HG03432 (cell line): ENCODE data around the gene AARS2.

ENCODE experiments used
- ATAC-seq: cut with Tn5 transposase; IDR thresholded peaks from one replicate; pipeline ENCODE4 v1.9.1; 2021; ENCODE audit warnings: mild to moderate bottlenecking, moderate library complexity; ENCODE audit not compliant: unreplicated experiment

The AARS2 gene

GRCh38 chr6:44301782-44302564, 11.2 kb downstream of the AARS2 start:
- ATAC-seq: no peak

GRCh38 chr6:44301106-44301505, 12.0 kb downstream of the AARS2 start:
- ATAC-seq: no peak

DNA sequence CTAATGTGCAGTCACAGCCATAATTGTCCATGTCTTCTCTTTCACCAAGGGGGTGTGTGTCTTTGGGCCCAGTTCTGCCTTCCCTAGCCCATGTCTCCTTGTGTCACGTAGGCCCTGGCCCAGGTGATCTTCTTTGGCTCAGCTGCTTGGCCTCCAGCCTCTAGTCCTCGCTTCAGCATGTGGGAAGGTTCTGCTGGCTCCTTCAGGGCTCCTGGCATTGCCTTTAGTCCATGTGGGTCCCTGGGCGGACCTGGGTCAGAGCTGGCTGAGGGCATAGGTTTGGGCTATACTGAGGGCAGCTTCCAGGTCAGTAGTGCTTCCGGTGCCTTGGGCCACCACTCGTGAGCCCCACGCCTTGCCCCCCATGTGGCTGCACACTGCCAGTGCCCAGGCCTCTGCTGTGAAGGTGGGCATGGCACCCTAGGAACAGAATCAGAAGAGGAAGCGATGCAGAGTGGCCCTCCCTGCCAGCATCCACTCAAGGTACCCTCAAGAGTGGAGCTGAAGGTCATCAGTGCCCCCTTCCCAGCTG, 12.8 kb downstream of the AARS2 start:
- ATAC-seq: no peak

- ATAC-seq: no peak
Measured at GRCh38 chr6:44298864-44299263, 14.3 kb downstream of the AARS2 start.

DNA sequence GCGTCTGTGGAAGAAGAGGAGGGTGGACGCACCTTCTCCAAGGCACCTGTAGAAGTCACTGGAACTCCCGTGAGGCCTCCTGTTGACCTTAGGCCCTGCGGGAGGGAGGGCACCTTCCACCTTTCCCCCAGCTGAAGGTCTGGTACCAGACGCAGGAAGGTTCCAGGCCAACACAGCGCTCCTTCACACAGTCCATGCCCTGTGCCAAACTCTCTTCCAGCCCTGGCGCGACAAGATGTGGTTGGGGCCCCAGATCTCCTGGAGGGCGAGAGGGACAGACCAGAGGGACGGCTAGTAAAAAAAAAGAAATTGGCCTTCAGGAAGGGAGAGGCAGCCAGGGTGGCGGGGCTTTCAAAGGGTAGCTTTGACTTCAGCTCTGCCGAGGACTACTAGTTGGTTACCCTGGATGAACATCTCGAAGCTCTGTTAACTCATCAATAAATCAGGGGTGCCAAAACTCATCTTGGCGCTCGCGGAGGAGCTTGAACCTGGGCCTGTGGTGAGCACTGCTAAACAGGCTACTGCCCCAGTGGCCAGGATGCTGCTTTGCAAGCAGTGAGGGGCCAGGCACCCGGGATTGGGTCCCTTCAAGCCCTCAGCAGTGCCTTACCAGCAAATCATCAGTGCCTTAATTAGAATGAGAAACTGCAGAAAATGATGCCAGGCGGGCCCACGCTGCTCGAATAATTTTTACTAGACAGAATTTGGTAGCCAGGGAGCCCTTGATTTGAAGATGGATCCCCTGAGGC, 14.9 kb downstream of the AARS2 start:
- no peak for ATAC-seq

DNA sequence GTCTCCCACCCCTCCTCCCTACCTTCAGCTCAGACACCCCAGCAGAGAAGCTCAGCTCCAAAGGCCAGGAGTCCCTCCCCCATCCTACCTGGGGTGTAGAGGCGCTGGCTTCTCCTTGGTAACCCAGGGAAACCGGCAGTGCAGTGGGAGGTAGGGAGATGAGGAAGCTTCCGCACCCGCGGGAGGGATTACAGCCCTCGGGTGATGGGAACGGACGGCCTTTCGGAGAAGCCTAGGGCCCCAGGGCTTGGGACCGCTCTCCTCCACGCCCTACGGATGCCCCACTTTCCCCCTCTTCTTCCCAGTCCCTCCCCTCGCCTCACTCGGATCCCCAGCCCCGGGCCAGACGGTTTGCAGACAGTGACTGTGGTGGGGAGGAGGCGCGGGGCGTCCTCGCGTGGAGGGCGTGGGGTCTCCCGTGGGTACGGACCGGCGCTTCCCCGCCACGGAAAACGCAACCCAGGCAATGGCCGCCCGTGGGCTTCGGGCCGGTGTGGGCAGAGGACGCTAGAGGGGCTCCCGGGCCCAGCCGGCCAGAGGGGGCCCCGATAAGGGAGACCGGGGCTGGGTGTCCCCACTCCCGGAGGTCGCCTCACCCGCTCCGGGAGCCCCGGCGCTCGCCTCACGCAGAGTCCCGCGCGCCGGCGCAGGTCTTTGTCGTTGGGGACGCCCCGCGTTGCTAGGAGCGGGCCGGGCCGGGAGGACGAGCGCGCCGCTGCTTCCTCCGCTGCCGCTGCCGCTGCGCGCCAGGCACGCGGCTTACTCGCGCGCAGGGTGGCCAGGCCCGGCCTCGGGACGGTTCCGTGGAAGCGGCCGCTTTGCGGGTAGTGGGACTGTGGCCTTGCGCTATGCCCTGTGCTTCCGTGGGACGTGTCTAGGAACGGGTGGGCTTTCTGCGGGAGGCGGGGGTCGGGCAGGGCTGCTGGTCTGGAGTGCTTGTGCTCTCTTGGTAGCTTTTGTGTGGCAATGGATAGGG, 15.8 kb downstream of the AARS2 start:
- ATAC-seq: no peak

DNA sequence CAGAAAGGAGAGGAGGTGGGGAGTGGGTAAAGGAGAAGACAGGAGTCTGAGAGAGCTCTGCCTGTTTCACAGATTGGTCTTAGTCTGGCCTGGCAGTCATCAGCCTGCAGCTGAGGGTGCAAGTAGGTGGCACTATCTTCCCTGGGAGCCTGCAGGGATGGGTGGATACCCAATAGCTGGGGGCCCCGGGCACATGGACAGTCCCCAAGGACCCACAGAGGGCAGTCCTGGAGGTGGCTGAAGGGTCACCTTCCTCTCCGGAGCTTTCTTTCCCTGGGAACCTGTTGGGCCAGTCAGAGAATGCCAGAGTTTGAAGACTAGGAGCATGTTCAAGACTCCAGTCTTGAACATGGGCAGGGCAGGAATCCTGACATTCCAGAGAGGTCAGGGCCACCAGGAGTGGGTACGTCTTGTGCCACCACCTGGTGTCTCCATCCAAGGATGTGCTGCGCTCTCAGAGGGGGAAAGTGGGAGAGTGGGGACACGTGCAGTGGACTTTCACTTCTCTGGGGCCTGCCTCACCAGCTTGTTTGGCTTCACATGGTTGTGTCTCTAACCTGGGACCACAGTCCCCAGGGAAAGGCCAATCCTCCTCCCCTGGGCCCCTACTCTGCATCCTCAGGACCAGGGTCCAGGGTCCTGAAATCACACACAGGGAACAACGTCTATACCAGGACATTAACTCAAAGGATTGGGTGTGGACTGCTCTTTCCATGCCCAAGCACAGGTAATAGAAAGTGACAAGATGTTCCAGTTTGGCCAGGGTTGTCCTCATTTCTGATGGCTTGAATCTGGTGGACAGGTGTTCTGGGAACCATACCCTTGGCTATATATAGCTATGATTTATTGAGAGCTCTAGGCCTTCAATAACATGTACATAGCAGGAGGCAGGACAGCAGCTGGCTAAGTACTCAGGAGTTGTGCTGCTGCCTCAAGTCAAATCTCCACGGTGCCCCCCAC, 18.0 kb downstream of the AARS2 start:
- ATAC-seq: no peak

GRCh38 chr6:44292661-44293365, 20.3 kb downstream of the AARS2 start:
- no peak for ATAC-seq

GRCh38 chr6:44291841-44292240, 21.3 kb downstream of the AARS2 start:
- no peak for ATAC-seq

GRCh38 chr6:44289726-44290260, 23.4 kb downstream of the AARS2 start:
- no peak for ATAC-seq

DNA sequence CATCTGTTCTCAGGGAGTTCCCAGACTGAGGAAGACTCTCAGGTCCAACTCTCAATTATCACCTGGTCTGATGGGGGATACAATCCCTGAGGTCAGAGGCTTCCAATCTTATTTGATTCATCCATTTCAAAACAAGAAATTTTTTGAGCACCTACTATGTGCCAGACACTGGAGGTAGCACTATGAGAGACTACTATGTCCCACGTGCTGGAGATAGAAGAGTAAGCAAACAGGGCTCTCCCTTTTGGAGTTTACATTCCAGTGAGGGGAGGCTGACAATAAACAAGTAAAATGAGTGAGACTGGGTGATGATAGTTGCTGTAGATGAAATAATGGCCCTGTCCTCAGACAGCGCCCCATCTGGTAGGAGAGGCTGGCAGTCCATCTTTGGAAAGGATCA, 26.4 kb downstream of the AARS2 start:
- no peak for ATAC-seq

DNA sequence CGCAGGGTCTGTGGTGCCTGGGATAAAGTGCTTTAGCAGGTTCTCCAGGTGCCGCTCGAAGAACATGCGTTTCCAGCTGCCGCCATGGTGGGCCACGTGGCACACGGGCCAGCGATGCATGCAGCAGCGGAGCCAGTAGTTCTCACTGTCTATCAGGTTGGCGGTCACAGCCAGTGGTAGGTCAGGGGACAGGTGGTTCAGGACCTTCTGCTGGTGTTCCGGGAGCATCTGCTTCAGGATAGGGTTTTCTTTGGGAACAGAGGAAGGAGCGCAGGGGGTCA, 26.9 kb downstream of the AARS2 start:
- ATAC-seq: no peak

GRCh38 chr6:44285552-44286284, 27.4 kb downstream of the AARS2 start:
- ATAC-seq: no peak

DNA sequence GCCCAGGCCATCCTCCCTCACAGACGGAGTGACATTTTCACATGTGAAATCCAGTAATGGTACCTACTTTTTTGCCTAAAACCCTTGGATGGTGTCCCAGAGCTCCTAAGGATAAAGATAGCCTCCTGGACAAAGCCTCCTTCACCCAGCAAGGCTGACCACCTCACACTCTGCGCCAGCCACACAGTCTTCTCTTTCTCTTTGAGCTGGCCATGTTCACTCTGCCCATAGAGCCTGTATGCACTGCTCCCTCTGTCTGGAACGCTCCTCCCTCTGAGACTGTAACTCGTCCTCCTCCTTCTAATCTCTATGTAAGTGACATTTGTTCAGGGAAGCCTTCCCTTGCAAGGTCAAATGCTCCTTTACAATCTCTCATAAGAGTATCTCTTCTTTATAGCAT, 28.3 kb downstream of the AARS2 start:
- ATAC-seq: no peak

DNA sequence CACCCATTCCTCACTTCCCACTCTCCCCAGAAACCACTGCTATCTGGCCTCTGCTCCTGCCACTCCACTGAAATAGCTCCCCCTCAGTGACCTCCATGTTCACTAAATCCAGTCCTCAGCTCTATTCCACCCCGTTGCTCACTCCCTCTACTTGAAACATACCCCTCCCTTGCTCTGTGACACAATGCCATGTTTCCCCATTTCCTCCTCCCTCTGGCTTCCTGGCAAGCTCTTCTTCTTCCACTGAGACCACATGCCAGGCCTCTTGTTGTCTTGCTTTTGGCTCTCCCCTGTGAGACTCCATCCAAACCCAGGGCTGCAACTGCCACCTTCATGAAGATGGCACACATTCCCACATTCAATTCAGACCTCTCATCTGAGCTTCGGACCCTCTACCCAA, 29.0 kb downstream of the AARS2 start:
- ATAC-seq: no peak

- ATAC-seq: no peak
Measured at GRCh38 chr6:44278774-44279697, 34.1 kb downstream of the AARS2 start.

DNA sequence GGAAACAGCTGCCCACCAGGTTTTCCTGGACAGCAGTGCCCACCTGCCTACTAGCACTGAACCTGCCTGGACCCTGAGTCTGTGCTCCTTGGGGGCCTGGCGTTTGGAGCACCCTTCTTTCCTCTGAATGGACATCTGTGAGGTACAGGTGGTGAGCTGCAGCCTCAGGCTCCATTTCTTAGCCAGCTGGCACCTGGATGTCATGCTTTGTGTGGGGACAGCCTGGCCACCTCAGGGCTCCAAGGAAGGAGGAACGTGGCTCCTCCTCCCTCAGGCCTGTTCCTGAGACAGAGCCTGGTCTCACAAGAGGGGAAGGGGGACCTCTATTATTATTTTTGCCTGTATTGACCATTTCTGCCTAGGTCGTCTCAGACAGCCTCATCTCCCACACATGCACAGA, 34.8 kb downstream of the AARS2 start:
- no peak for ATAC-seq
